GM18508 (cell line): ENCODE data around the gene FNIP2.
A peak's percentile ranks its signal among the peaks of the same experiment; 100 is the strongest.
"Not testable (repeated sequence)": the region's sequence is repeated elsewhere in the genome, so short reads cannot be mapped to it uniquely, and the experiment has no call there.

Experiments used
- ATAC-seq: cut with Tn5 transposase; IDR thresholded peaks from one replicate; pipeline ENCODE4 v1.9.1; 2021; ENCODE audit warnings: moderate number of reproducible peaks; ENCODE audit not compliant: insufficient read depth, unreplicated experiment

Gene FNIP2

GRCh38 chr4:158768555-158769174, at the start of gene FNIP2:
Gene FNIP2, plus strand, starts transcription at chr4:158769026. Its CDS starts 187 bp downstream, at chr4:158769213.
- ATAC-seq = no peak

DNA sequence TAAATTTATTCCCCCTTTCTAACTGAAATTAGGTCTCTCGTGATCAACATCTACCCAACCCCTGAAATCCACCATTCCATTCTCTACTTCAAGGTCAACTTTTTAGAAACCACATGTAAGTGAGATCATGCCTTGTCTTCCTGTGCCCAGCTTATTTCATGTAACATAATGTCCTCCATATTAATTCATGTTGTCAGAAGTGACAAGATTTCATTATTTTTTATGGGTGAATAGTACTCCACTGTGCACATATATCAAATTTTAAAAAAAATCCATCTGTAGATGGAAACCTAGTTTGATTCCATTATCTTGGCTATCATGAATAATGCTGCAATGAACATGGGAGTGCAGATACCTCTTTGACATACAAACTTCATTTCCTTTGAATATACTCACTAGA, 47.1 kb upstream of the FNIP2 start:
- no peak for ATAC-seq

- ATAC-seq = no peak
These were observed 46.4 kb upstream of the FNIP2 start for GRCh38 chr4:158722291-158722916.

DNA sequence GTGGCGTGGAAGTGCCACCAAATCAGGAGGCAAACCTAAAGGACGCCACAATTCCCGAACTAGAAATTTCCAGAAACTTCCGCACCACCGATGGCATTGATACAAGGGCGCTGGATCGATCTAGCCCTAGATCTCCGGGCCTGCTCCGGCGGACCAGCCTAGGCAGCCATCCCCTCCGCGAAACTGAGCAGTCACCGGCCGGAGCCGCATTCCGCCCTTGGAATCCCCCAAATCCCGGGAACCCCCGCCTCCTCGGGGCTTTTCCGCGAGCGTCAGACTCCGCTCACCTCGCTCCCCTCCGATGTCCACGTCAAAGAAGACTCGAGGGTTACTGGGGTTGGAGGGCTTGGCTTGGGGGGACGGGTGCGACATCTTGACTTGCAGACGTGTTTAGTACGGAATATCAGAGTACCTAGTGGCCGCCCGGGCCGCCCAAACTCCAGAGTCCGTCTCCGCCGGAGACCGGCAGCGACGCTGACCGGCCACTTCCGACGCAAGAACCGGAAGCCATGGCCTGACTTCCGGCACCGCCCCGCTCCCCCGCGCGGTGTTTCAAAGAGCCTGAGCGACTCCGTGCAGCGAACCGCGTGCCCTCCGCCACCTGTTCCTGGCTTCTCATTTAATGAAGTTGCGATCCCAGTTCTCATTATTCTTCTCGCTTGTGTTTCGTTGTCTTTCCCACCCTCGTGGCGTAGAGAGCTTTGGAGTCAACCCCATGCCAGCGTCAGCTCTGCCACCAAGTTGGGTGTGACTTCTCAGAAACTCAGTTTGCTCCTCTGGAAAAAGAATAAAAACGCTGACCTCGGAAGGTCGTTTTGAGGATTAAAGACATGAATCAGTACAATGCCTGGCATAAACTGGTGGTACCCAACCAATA, 45.7 kb upstream of the FNIP2 start, which contains the start of gene PPID:
Gene PPID, minus strand, starts transcription at position 480 of the 877 bp plus-strand sequence. Its CDS starts 108 bp downstream, at position 372.
- peak; percentile 79 for ATAC-seq

GRCh38 chr4:158724637-158725036, 44.2 kb upstream of the FNIP2 start:
- no peak for ATAC-seq

DNA sequence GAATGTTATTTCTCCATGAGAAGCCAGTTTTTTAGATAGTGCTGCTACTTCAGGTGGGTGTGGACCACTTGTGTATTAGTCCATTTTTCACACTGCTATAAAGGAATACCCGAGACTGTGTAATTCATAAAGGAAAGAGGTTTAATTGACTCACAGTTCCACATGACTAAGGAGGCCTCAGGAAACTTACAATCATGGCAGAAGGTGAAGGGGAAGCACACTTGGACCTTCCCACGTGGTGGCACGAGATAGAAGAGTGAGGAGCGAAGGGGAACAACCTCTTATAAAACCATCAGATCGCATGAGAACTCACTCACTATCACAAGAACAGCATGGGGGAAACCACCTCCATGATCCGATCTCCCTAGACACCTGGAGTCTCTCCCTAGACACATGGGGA, 42.2 kb upstream of the FNIP2 start:
- no peak for ATAC-seq

GRCh38 chr4:158728236-158728635, 40.6 kb upstream of the FNIP2 start:
- no peak for ATAC-seq

- ATAC-seq = peak; percentile 71
These were observed 38.9 kb upstream of the FNIP2 start for GRCh38 chr4:158729716-158730559.

- ATAC-seq = no peak
These were observed 30.0 kb upstream of the FNIP2 start for GRCh38 chr4:158738866-158739265.

DNA sequence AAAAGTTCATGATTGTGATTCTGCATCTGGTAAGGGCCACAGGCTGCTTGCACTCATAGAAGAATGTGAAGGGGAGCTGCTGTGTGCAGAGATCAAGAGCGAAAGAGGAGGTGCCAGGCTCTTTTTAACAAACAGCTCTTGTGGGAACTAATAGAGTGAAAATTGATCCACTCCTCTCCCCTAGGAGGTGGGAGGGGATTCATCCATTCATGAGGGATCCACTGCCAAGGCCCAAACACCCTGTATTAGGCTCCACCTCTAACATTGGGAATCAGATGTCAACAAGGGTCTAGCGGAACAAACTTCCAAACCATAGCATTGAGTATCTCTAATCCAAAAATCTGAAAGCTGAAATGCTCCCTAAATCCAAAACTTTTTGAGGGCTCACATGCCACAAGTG, 29.2 kb upstream of the FNIP2 start:
- no peak for ATAC-seq

- ATAC-seq = no peak
These were observed 27.4 kb upstream of the FNIP2 start for GRCh38 chr4:158741326-158742021.

- ATAC-seq = not testable (repeated sequence)
These were observed 22.3 kb upstream of the FNIP2 start for GRCh38 chr4:158746537-158746936.

- ATAC-seq = no peak
These were observed 18.4 kb upstream of the FNIP2 start for GRCh38 chr4:158750379-158750778.

- ATAC-seq = no peak
These were observed 14.2 kb upstream of the FNIP2 start for GRCh38 chr4:158754385-158755180.

DNA sequence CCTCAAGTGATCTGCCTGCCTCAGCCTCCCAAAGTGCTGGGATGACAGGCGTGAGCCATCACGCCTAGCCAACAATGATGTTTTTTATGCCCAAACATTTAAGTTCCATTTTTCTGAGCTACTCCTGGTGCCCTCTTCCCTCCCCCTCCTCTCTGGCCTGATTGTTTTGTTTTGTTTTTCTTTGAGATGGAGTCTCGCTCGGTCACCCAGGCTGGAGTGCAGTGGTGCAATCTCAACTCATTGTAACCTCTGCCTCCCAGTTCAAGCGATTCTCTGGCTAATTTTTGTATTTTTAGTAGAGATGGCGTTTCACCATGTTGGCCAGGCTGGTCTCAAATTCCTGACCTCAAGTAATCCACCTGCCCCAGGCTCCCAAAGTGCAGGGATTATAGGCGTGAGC, 13.0 kb upstream of the FNIP2 start:
- not testable (repeated sequence) for ATAC-seq

DNA sequence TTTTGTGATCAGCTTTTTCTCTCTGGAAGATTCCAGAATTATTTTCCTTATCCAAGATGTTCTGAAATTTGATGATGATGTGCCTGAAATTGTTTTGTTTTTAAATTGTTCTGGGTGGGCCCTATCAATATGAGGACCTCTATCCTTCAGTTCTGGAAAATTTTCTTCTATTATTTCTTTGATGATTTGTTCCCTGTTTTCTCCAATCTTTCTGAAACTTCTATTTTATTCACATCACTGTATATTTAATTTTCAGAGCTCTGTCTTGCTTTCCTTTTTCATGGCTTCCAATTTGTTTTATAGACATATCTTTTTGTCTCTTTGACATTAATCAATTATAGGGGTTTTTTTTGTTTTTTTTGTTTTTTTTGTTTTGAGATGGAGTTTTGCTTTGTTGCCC, 12.2 kb upstream of the FNIP2 start:
- no peak for ATAC-seq

DNA sequence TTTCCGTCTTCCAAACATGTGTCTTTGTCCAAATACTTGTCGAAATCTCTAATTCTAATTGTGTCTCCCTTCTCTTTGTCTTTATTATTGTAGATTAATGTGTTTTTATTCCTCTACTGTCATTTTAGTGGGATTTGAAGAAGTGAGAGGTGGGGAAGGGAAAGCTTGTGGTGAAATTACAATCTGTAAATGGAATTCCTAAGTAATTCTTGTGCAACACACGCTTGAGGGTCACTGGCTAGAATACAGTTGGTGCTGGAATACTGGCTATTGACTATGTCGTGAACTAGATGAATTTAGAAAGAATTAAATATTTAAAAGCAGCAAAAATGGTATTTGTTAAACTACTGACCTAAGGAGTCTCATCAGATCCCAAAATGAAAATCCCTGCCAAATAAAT, 10.7 kb upstream of the FNIP2 start:
- ATAC-seq = no peak

- ATAC-seq = no peak
These were observed 10.1 kb upstream of the FNIP2 start for GRCh38 chr4:158758703-158759102.

GRCh38 chr4:158759539-158759938, 9.3 kb upstream of the FNIP2 start:
- ATAC-seq = not testable (repeated sequence)
